ENCODE data around the gene NTM. TPM values are rescaled to one million over a fixed set of nuclear protein-coding genes. Genes with fewer than 3 reads are reported as not detected.

Gene NTM
- total and polyA plus RNA-seq, 2 experiments from 2014 or later = 2.2 to 4.9 TPM

DNA sequence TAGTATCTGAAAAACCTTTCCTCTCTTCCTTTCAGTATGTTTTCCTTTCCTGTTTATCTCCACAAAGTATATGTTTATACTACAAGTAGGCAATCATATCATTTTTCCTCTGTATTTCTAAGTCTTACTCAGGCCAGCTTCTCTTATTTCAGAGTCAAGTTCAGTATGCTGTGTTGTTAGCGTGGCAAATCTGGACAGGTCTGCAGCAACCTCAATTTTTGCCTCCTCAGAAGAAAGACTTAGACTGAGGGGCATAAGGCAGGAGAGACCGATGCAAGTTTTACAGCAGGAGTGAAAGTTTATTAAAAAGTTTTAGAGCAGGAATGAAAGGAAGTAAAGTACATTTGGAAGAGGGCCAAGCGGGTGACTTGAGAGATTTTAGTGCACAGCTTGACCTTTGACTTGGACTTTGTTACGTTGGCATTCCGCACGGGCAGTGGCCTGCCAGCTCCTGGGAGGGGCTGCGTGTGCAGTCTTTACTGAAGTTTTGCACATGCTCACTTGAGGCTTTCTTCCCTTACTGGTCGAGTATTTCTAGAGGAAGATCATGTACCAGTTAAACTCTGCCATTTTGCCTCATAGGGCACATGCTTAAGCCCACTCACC lies 343.2 kb downstream of the NTM start:
- H2AFZ ChIP-seq = no peak overlapping the region
- no peak overlapping the region for H3K4me3 ChIP-seq
- TF ChIP-seq EZH2phosphoT487 (IDR thresholded peaks at IDR 0.05; ENCODE audit: low read depth, severe bottlenecking, unreplicated experiment) (no peak), EZH2 (IDR thresholded peaks at IDR 0.05; ENCODE audit: borderline replicate concordance) (no peak)
- TF ChIP-seq, protein P1, sequence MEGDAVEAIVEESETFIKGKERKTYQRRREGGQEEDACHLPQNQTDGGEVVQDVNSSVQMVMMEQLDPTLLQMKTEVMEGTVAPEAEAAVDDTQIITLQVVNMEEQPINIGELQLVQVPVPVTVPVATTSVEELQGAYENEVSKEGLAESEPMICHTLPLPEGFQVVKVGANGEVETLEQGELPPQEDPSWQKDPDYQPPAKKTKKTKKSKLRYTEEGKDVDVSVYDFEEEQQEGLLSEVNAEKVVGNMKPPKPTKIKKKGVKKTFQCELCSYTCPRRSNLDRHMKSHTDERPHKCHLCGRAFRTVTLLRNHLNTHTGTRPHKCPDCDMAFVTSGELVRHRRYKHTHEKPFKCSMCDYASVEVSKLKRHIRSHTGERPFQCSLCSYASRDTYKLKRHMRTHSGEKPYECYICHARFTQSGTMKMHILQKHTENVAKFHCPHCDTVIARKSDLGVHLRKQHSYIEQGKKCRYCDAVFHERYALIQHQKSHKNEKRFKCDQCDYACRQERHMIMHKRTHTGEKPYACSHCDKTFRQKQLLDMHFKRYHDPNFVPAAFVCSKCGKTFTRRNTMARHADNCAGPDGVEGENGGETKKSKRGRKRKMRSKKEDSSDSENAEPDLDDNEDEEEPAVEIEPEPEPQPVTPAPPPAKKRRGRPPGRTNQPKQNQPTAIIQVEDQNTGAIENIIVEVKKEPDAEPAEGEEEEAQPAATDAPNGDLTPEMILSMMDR (IDR thresholded peaks at IDR 0.05; ENCODE audit: poor library complexity) = no peak
- DNase-seq (ENCODE audit: low spot score) = no peak
- WGBS (ENCODE audit: low lambda C conversion rate, missing lambda C conversion rate) = 87% methylated on average over 8 of the region's 8 CpGs
- no peaks in the 10 kb centered on the region for H3K4me1 ChIP-seq (ENCODE audit: insufficient read depth)
- no peaks in the 10 kb centered on the region for H3K9me3 ChIP-seq (ENCODE audit: low read depth)
- H3K79me2 ChIP-seq = no peaks in the 10 kb centered on the region
- no peaks in the 10 kb centered on the region for H3K27me3 ChIP-seq
- no peak overlapping the region for H3K4me2 ChIP-seq
- no peak overlapping the region for H3K27ac ChIP-seq
- no peaks in the 10 kb centered on the region for H3K36me3 ChIP-seq (replicated peaks; ENCODE audit: insufficient read depth, low read depth)
- no peaks in the 10 kb centered on the region for H4K20me1 ChIP-seq (ENCODE audit: insufficient read depth, poor library complexity, severe bottlenecking)
- no peaks in the 10 kb centered on the region for H3K9me2 ChIP-seq (replicated peaks; ENCODE audit: insufficient read depth)

DNA sequence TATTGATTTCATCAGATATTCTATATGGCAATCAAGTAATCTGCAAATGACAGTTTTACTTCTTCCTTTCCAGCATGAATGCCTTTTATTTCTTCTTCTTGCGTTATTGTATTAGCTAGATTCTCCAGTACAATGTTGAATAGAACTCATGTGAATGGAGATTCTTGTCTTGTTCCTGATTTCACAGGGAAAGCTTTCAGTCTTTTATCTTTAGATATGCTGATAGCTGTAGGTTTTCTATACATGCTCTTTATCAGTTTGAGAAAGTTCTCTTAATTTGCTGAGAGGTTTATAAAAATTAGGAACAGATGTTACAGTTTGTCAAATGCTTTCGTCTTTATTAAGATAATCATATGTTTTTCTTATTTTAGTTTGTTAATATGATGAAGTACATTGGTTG lies 347.2 kb downstream of the NTM start:
- Histone ChIP-seq H3K9me3 (ENCODE audit: low read depth) (no peaks in the 10 kb centered on the region), H3K4me1 (ENCODE audit: insufficient read depth) (no peaks in the 10 kb centered on the region), H3K27ac (no peak overlapping the region), H3K4me3 (no peak overlapping the region), H3K9me2 (replicated peaks; ENCODE audit: insufficient read depth) (no peaks in the 10 kb centered on the region), H3K27me3 (no peaks in the 10 kb centered on the region), H2AFZ (no peak overlapping the region), H3K79me2 (no peaks in the 10 kb centered on the region), H4K20me1 (ENCODE audit: insufficient read depth, poor library complexity, severe bottlenecking) (no peaks in the 10 kb centered on the region), H3K36me3 (replicated peaks; ENCODE audit: insufficient read depth, low read depth) (no peaks in the 10 kb centered on the region), H3K4me2 (no peak overlapping the region)
- TF ChIP-seq, protein P1 (IDR thresholded peaks at IDR 0.05; ENCODE audit: poor library complexity) = no peak
- TF ChIP-seq EZH2phosphoT487 (IDR thresholded peaks at IDR 0.05; ENCODE audit: low read depth, severe bottlenecking, unreplicated experiment) (no peak), EZH2 (IDR thresholded peaks at IDR 0.05; ENCODE audit: borderline replicate concordance) (no peak)
- WGBS (ENCODE audit: low lambda C conversion rate, missing lambda C conversion rate) = 49% methylated on average over 2 of the region's 2 CpGs
- no peak for DNase-seq (ENCODE audit: low spot score)

DNA sequence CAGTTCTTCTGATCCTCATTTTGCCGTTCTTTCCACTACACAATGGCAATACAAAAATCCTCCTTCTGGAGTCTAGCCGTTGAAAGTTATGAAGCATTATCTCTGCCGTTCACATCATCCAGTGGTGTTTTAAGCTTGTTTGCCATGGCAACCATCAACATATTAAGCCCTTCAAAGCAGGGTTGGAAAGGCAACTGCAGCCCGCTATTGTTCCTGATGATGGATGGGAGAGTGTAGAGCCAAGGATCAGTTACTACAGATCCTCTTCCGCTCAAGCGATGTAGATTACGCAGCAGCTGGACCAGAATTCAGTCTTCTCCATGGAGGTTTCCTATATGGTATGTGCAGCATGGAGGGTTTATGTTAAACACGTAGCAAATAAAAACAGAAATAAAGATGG lies 352.7 kb downstream of the NTM start:
- Histone ChIP-seq H3K4me1 (ENCODE audit: insufficient read depth) (no peaks in the 10 kb centered on the region), H3K4me2 (no peak overlapping the region), H3K27me3 (no peaks in the 10 kb centered on the region), H3K79me2 (no peaks in the 10 kb centered on the region), H3K4me3 (no peak overlapping the region), H3K9me2 (replicated peaks; ENCODE audit: insufficient read depth) (no peaks in the 10 kb centered on the region), H2AFZ (no peak overlapping the region), H3K27ac (no peak overlapping the region), H3K36me3 (replicated peaks; ENCODE audit: insufficient read depth, low read depth) (no peaks in the 10 kb centered on the region), H4K20me1 (ENCODE audit: insufficient read depth, poor library complexity, severe bottlenecking) (no peaks in the 10 kb centered on the region), H3K9me3 (ENCODE audit: low read depth) (no peaks in the 10 kb centered on the region)
- WGBS (ENCODE audit: low lambda C conversion rate, missing lambda C conversion rate) = 62% methylated on average over 8 of the region's 8 CpGs
- DNase-seq (ENCODE audit: low spot score) = no peak
- no peak for TF ChIP-seq EZH2 (IDR thresholded peaks at IDR 0.05; ENCODE audit: borderline replicate concordance)
- no peak for TF ChIP-seq EZH2phosphoT487 (IDR thresholded peaks at IDR 0.05; ENCODE audit: low read depth, severe bottlenecking, unreplicated experiment)
- TF ChIP-seq, protein P1 (IDR thresholded peaks at IDR 0.05; ENCODE audit: poor library complexity) = no peak

All from hepatocyte (in vitro differentiated cells).